Activated T-cell treated with anti-CD3 and anti-CD28 coated beads, Interleukin-2, amount 50 U/mL, for 72 hours (primary cell): ENCODE data around the gene RALGPS1. TPM values are rescaled to one million over a fixed set of nuclear protein-coding genes. Genes with fewer than 3 reads are reported as not detected.
A peak's percentile ranks its signal among the peaks of the same experiment; 100 is the strongest.
"Not testable (repeated sequence)": the region's sequence is repeated elsewhere in the genome, so short reads cannot be mapped to it uniquely, and the experiment has no call there.

ENCODE experiments used
- ATAC-seq, 2 donors: fragments of 150-1000 bp; cut with Tn5 transposase; replicated peaks in 1 of 2; 2 replicates each; pipeline ENCODE4 v1.10.0; 2021; ENCODE audit warnings: moderate library complexity in 2 of 2, mild to moderate bottlenecking in 1 of 2
- DNase-seq, 2 donors: peaks; one replicate each; pipeline ENCODE4 v3.0.0; 2021 to 2022; ENCODE audit warnings: mixed read lengths in 1 of 2
- H3K27ac Mint-ChIP-seq: one replicate; pipeline ENCODE4 v1.8.0; 2022; ENCODE audit warnings: mild to moderate bottlenecking, moderate library complexity, mixed read lengths
- H3K27me3 Mint-ChIP-seq: one replicate; pipeline ENCODE4 v1.8.0; 2022; ENCODE audit warnings: low read depth, mixed read lengths
- H3K36me3 Mint-ChIP-seq, 2 donors: one replicate each; pipeline ENCODE4 v1.8.0; 2022; ENCODE audit warnings: mixed read lengths in 2 of 2, mild to moderate bottlenecking in 1 of 2; ENCODE audit not compliant: insufficient read depth in 2 of 2
- H3K4me1 Mint-ChIP-seq: one replicate; pipeline ENCODE4 v1.8.0; 2022; ENCODE audit warnings: low read depth, mixed read lengths
- H3K4me3 Mint-ChIP-seq, 2 donors: one replicate each; pipeline ENCODE4 v1.8.0; 2022; ENCODE audit warnings: mild to moderate bottlenecking in 2 of 2, mixed read lengths in 2 of 2, moderate library complexity in 2 of 2
- H3K9me3 Mint-ChIP-seq, 2 donors: one replicate each; pipeline ENCODE4 v1.8.0; 2022; ENCODE audit warnings: mixed read lengths in 2 of 2
- total RNA-seq, 2 donors: library from RNA; stranded (reverse); gene quantifications; one replicate each; pipeline ENCODE4 v1.2.3, GENCODE V29; 2022

The RALGPS1 gene
- total RNA-seq, 2 donors from 2014 or later, result 3.3 to 3.4 TPM

GRCh38 chr9:127142291-127142690, 227.7 kb downstream of the RALGPS1 start:
- DNase-seq (no peak), ATAC-seq (no peak)
- Mint-ChIP-seq H3K4me3 (no peak overlapping the region), H3K9me3 (no peaks in the 10 kb centered on the region), H3K27ac (no peak overlapping the region), H3K27me3 (peaks cover 3% of the 10 kb centered on the region), H3K4me1 (no peaks in the 10 kb centered on the region), H3K36me3 (peaks cover 0 to 2% of the 10 kb centered on the region in 2 donors)

GRCh38 chr9:127142931-127143464, 228.4 kb downstream of the RALGPS1 start:
- no peak for DNase-seq
- H3K36me3 Mint-ChIP-seq, result peaks cover 0 to 2% of the 10 kb centered on the region in 2 donors
- peaks cover 4% of the 10 kb centered on the region for H3K27me3 Mint-ChIP-seq
- no peaks in the 10 kb centered on the region for H3K4me1 Mint-ChIP-seq
- no peak for ATAC-seq
- H3K9me3 Mint-ChIP-seq, result no peaks in the 10 kb centered on the region
- no peak overlapping the region for H3K27ac Mint-ChIP-seq
- H3K4me3 Mint-ChIP-seq, result no peak overlapping the region

GRCh38 chr9:127143920-127144465, 229.4 kb downstream of the RALGPS1 start:
- Mint-ChIP-seq H3K4me3 (no peak overlapping the region), H3K27ac (no peak overlapping the region), H3K27me3 (peaks cover 4% of the 10 kb centered on the region), H3K9me3 (no peaks in the 10 kb centered on the region), H3K4me1 (no peaks in the 10 kb centered on the region), H3K36me3 (peaks cover 0 to 2% of the 10 kb centered on the region in 2 donors)
- DNase-seq (no peak), ATAC-seq (no peak)

- Mint-ChIP-seq H3K4me1 (no peaks in the 10 kb centered on the region), H3K9me3 (no peaks in the 10 kb centered on the region), H3K27ac (no peak overlapping the region), H3K4me3 (no peak overlapping the region), H3K36me3 (peaks cover 0 to 2% of the 10 kb centered on the region in 2 donors), H3K27me3 (peaks cover 4% of the 10 kb centered on the region)
- ATAC-seq (no peak), DNase-seq (no peak)
These were observed 230.3 kb downstream of the RALGPS1 start for GRCh38 chr9:127144670-127145445.

GRCh38 chr9:127146841-127147240, 232.3 kb downstream of the RALGPS1 start:
- H3K27ac Mint-ChIP-seq, H3K36me3 Mint-ChIP-seq, DNase-seq, ATAC-seq, H3K4me1 Mint-ChIP-seq, H3K4me3 Mint-ChIP-seq, H3K9me3 Mint-ChIP-seq: not testable (repeated sequence)
- peaks cover 19% of the 10 kb centered on the region for H3K27me3 Mint-ChIP-seq

GRCh38 chr9:127147251-127147650, 232.7 kb downstream of the RALGPS1 start:
- Mint-ChIP-seq H3K9me3 (no peaks in the 10 kb centered on the region), H3K36me3 (peaks cover 0 to 2% of the 10 kb centered on the region in 2 donors), H3K4me1 (no peaks in the 10 kb centered on the region), H3K4me3 (no peak overlapping the region), H3K27me3 (peaks cover 19% of the 10 kb centered on the region), H3K27ac (no peak overlapping the region)
- DNase-seq, result no peak
- ATAC-seq, result no peak

GRCh38 chr9:127148014-127148413, 233.4 kb downstream of the RALGPS1 start:
- H3K4me3 Mint-ChIP-seq, result no peak overlapping the region
- DNase-seq (no peak), ATAC-seq (no peak)
- H3K27me3 Mint-ChIP-seq, result peaks cover 19% of the 10 kb centered on the region
- no peaks in the 10 kb centered on the region for H3K9me3 Mint-ChIP-seq
- H3K36me3 Mint-ChIP-seq, result peaks cover 0 to 2% of the 10 kb centered on the region in 2 donors
- no peaks in the 10 kb centered on the region for H3K4me1 Mint-ChIP-seq
- H3K27ac Mint-ChIP-seq, result no peak overlapping the region

GRCh38 chr9:127149010-127149409, 234.4 kb downstream of the RALGPS1 start:
- Mint-ChIP-seq H3K27ac (no peak overlapping the region), H3K4me3 (no peak overlapping the region), H3K9me3 (no peaks in the 10 kb centered on the region), H3K36me3 (peaks cover 0 to 2% of the 10 kb centered on the region in 2 donors), H3K27me3 (peaks cover 19% of the 10 kb centered on the region), H3K4me1 (peaks cover under 1% of the 10 kb centered on the region)
- no peak for DNase-seq
- ATAC-seq, result no peak

- ATAC-seq, result no peak
- H3K4me3 Mint-ChIP-seq, result no peak overlapping the region
- H3K9me3 Mint-ChIP-seq, result no peaks in the 10 kb centered on the region
- peaks cover 0 to 2% of the 10 kb centered on the region in 2 donors for H3K36me3 Mint-ChIP-seq
- no peak overlapping the region for H3K27ac Mint-ChIP-seq
- peaks cover 7% of the 10 kb centered on the region for H3K4me1 Mint-ChIP-seq
- DNase-seq, result no peak
- peaks cover 19% of the 10 kb centered on the region for H3K27me3 Mint-ChIP-seq
These were observed 235.1 kb downstream of the RALGPS1 start for GRCh38 chr9:127149463-127150390.

- Mint-ChIP-seq H3K27ac (no peak overlapping the region), H3K27me3 (peaks cover 21% of the 10 kb centered on the region), H3K4me3 (no peak overlapping the region), H3K9me3 (no peaks in the 10 kb centered on the region), H3K4me1 (peaks cover 15% of the 10 kb centered on the region), H3K36me3 (no peaks in the 10 kb centered on the region)
- DNase-seq (no peak), ATAC-seq (no peak)
These were observed 238.9 kb downstream of the RALGPS1 start for GRCh38 chr9:127153501-127153900.

- Mint-ChIP-seq H3K27me3 (peaks cover 21% of the 10 kb centered on the region), H3K4me1 (peaks cover 15% of the 10 kb centered on the region), H3K27ac (no peak overlapping the region), H3K4me3 (peak overlapping the region in 1 of 2 donors; percentile 32), H3K36me3 (no peaks in the 10 kb centered on the region), H3K9me3 (no peaks in the 10 kb centered on the region)
- ATAC-seq (peak in 1 of 2 donors; percentile 48), DNase-seq (no peak)
These were observed 239.4 kb downstream of the RALGPS1 start for GRCh38 chr9:127154003-127154389.

- H3K4me3 Mint-ChIP-seq, result peak overlapping the region in 1 of 2 donors; percentile 32
- H3K27me3 Mint-ChIP-seq, result peaks cover 21% of the 10 kb centered on the region
- H3K27ac Mint-ChIP-seq, result no peak overlapping the region
- peak; percentile 58 to 89 for ATAC-seq
- peaks cover 15% of the 10 kb centered on the region for H3K4me1 Mint-ChIP-seq
- no peaks in the 10 kb centered on the region for H3K9me3 Mint-ChIP-seq
- DNase-seq, result peak in 1 of 2 donors; percentile 23
- no peaks in the 10 kb centered on the region for H3K36me3 Mint-ChIP-seq
These were observed 240.0 kb downstream of the RALGPS1 start for GRCh38 chr9:127154390-127155191.
